Stimulated activated naive B cell treated with anti-CD40 and anti-IgM and Interleukin-4, amounts not matched to agents 10 μg/mL and 1 μg/mL and 100 μg/mL, for 72 hours (primary cell): Measurements from ENCODE around the gene DPP7.

Source experiments
- ATAC-seq, 2 donors: fragments of 150-1000 bp; cut with Tn5 transposase; replicated peaks; 2 replicates each; pipeline ENCODE4 v1.10.0; 2021; ENCODE audit warnings: moderate library complexity in 1 of 2
- DNase-seq: peaks from one replicate; pipeline ENCODE4 v3.0.0; 2021
- H3K27ac Mint-ChIP-seq: one replicate; pipeline ENCODE4 v1.8.0; 2022; ENCODE audit warnings: mild to moderate bottlenecking, mixed read lengths
- H3K27me3 Mint-ChIP-seq, 2 donors: one replicate each; pipeline ENCODE4 v1.8.0; 2022; ENCODE audit warnings: mixed read lengths in 2 of 2
- H3K36me3 Mint-ChIP-seq, 2 donors: one replicate each; pipeline ENCODE4 v1.8.0; 2022; ENCODE audit warnings: mixed read lengths in 2 of 2, mild to moderate bottlenecking in 1 of 2
- H3K4me1 Mint-ChIP-seq, 2 donors: one replicate each; pipeline ENCODE4 v1.8.0; 2022; ENCODE audit warnings: mixed read lengths in 2 of 2, mild to moderate bottlenecking in 1 of 2
- H3K4me3 Mint-ChIP-seq, 2 donors: one replicate each; pipeline ENCODE4 v1.8.0; 2022; ENCODE audit warnings: mild to moderate bottlenecking in 2 of 2, mixed read lengths in 2 of 2, moderate library complexity in 1 of 2
- H3K9me3 Mint-ChIP-seq, 2 donors: one replicate each; pipeline ENCODE4 v1.8.0; 2022; ENCODE audit warnings: mixed read lengths in 2 of 2, mild to moderate bottlenecking in 1 of 2

DPP7 gene

GRCh38 chr9:137114613-137115393 is at the start of gene DPP7:
Gene DPP7, minus strand, starts transcription at chr9:137114733. Its CDS starts 20 bp downstream, at chr9:137114713.
- no peaks in the 10 kb centered on the region for H3K9me3 Mint-ChIP-seq
- H3K4me1 Mint-ChIP-seq: peaks cover 14 to 31% of the 10 kb centered on the region in 2 donors
- H3K36me3 Mint-ChIP-seq: peaks cover 7 to 11% of the 10 kb centered on the region in 2 donors
- peak within 1 kb of the TSS; percentile 84 to 85 for H3K4me3 Mint-ChIP-seq
- H3K27ac Mint-ChIP-seq: peak within 1 kb of the TSS; percentile 92
- no peaks in the 10 kb centered on the region for H3K27me3 Mint-ChIP-seq
- DNase-seq (peak; percentile 75), ATAC-seq (peak; percentile 88 to 93)

DNA sequence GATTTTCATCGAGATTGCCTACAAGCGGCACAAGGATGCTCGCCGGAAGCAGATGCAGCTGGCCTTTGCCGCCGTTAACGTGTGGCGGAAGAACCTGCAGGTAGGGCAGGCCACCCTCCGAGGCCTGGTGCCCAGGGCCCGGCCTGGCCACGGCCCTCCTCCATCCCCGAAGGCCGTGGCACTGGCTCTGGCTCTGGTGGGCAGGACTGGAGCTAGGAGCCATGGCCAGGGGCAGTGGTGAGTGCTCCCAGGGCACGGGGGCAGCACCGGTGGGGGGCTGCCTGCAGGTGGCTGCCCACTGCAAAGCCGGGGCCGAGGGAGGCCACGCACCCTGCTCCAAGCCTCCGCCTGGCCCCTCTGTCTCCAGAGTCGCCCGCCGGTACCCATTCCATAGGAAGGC is 49.3 kb upstream of the DPP7 start:
- H3K4me1 Mint-ChIP-seq: peaks cover 11 to 21% of the 10 kb centered on the region in 2 donors
- H3K27me3 Mint-ChIP-seq: peaks cover 59 to 77% of the 10 kb centered on the region in 2 donors
- H3K27ac Mint-ChIP-seq: peak overlapping the region; percentile 83
- H3K4me3 Mint-ChIP-seq: peak overlapping the region in 1 of 2 donors; percentile 29
- H3K9me3 Mint-ChIP-seq: no peaks in the 10 kb centered on the region
- DNase-seq (no peak), ATAC-seq (no peak)
- H3K36me3 Mint-ChIP-seq: no peaks in the 10 kb centered on the region

GRCh38 chr9:137163365-137163715 is 48.8 kb upstream of the DPP7 start:
- Mint-ChIP-seq H3K4me1 (peaks cover 11 to 19% of the 10 kb centered on the region in 2 donors), H3K36me3 (no peaks in the 10 kb centered on the region), H3K27me3 (peaks cover 59 to 77% of the 10 kb centered on the region in 2 donors), H3K27ac (peak overlapping the region; percentile 83), H3K9me3 (no peaks in the 10 kb centered on the region), H3K4me3 (peak overlapping the region in 1 of 2 donors; percentile 29)
- no peak for ATAC-seq
- no peak for DNase-seq

DNA sequence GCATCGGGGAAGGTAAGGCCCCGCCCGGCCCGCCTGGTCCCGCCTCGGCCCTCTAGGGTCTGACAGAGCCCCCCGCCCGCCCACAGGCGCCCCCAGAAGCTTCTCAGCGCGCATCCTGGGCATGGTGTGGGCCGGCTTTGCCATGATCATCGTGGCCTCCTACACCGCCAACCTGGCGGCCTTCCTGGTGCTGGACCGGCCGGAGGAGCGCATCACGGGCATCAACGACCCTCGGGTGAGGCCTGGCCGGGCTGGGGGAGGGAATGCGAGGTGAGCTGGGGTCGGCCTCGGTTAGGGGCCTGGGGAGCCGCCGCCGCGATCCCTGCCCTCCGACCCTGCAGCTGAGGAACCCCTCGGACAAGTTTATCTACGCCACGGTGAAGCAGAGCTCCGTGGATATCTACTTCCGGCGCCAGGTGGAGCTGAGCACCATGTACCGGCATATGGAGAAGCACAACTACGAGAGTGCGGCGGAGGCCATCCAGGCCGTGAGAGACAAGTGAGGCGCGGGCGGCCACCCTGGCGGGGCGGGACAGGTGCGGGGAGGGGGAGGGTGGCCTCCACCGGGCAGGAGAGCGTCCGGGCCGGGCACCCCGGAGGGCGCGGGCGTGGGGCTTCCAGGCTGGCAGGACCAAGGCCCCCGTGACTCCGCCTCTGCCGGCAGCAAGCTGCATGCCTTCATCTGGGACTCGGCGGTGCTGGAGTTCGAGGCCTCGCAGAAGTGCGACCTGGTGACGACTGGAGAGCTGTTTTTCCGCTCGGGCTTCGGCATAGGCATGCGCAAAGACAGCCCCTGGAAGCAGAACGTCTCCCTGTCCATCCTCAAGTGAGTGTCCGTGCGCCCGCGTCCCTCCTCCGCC is 48.2 kb upstream of the DPP7 start:
- Mint-ChIP-seq H3K27me3 (peaks cover 65 to 78% of the 10 kb centered on the region in 2 donors), H3K4me1 (peaks cover 14 to 19% of the 10 kb centered on the region in 2 donors), H3K4me3 (peak overlapping the region in 1 of 2 donors; percentile 39), H3K9me3 (no peaks in the 10 kb centered on the region), H3K36me3 (no peaks in the 10 kb centered on the region), H3K27ac (no peak overlapping the region)
- no peak for ATAC-seq
- DNase-seq: no peak

- H3K27ac Mint-ChIP-seq: no peak overlapping the region
- H3K36me3 Mint-ChIP-seq: no peaks in the 10 kb centered on the region
- H3K27me3 Mint-ChIP-seq: peaks cover 71 to 85% of the 10 kb centered on the region in 2 donors
- peaks cover 18 to 24% of the 10 kb centered on the region in 2 donors for H3K4me1 Mint-ChIP-seq
- H3K9me3 Mint-ChIP-seq: no peaks in the 10 kb centered on the region
- H3K4me3 Mint-ChIP-seq: no peak overlapping the region
- ATAC-seq (no peak), DNase-seq (no peak)
Observed at GRCh38 chr9:137161558-137162486, 47.3 kb upstream of the DPP7 start.

GRCh38 chr9:137160716-137161557 is 46.4 kb upstream of the DPP7 start:
- Mint-ChIP-seq H3K9me3 (no peaks in the 10 kb centered on the region), H3K27ac (peak overlapping the region; percentile 42), H3K36me3 (no peaks in the 10 kb centered on the region), H3K27me3 (peaks cover 66 to 84% of the 10 kb centered on the region in 2 donors), H3K4me3 (no peak overlapping the region), H3K4me1 (peaks cover 19 to 20% of the 10 kb centered on the region in 2 donors)
- DNase-seq (no peak), ATAC-seq (no peak)

GRCh38 chr9:137160054-137160425 is 45.5 kb upstream of the DPP7 start:
- Mint-ChIP-seq H3K4me1 (peaks cover 19 to 20% of the 10 kb centered on the region in 2 donors), H3K27ac (peak overlapping the region; percentile 14), H3K9me3 (no peaks in the 10 kb centered on the region), H3K4me3 (no peak overlapping the region), H3K36me3 (no peaks in the 10 kb centered on the region), H3K27me3 (peaks cover 65 to 84% of the 10 kb centered on the region in 2 donors)
- DNase-seq (no peak), ATAC-seq (no peak)

- H3K9me3 Mint-ChIP-seq: no peaks in the 10 kb centered on the region
- peaks cover 66 to 83% of the 10 kb centered on the region in 2 donors for H3K27me3 Mint-ChIP-seq
Observed at GRCh38 chr9:137159105-137160053, 44.8 kb upstream of the DPP7 start.

GRCh38 chr9:137158625-137159024 is 44.1 kb upstream of the DPP7 start:
- Mint-ChIP-seq H3K27ac (no peak overlapping the region), H3K27me3 (peaks cover 61 to 77% of the 10 kb centered on the region in 2 donors), H3K9me3 (no peaks in the 10 kb centered on the region), H3K4me3 (no peak overlapping the region), H3K4me1 (peaks cover 19 to 20% of the 10 kb centered on the region in 2 donors), H3K36me3 (no peaks in the 10 kb centered on the region)
- no peak for DNase-seq
- ATAC-seq: no peak

More at GRCh38 chr9:137159105-137160053, 44.8 kb upstream of the DPP7 start:
- ATAC-seq (peak in 1 of 2 donors; percentile 13), DNase-seq (no peak)
- H3K4me1 Mint-ChIP-seq: peaks cover 19 to 20% of the 10 kb centered on the region in 2 donors
- no peaks in the 10 kb centered on the region for H3K36me3 Mint-ChIP-seq
- H3K27ac Mint-ChIP-seq: peak overlapping the region; percentile 14
- H3K4me3 Mint-ChIP-seq: no peak overlapping the region

- Mint-ChIP-seq H3K9me3 (no peaks in the 10 kb centered on the region), H3K4me1 (peaks cover 18 to 19% of the 10 kb centered on the region in 2 donors), H3K36me3 (no peaks in the 10 kb centered on the region), H3K27me3 (peaks cover 55 to 70% of the 10 kb centered on the region in 2 donors), H3K4me3 (no peak overlapping the region), H3K27ac (no peak overlapping the region)
- ATAC-seq (no peak), DNase-seq (no peak)
Observed at GRCh38 chr9:137157618-137158415, 43.3 kb upstream of the DPP7 start.

DNA sequence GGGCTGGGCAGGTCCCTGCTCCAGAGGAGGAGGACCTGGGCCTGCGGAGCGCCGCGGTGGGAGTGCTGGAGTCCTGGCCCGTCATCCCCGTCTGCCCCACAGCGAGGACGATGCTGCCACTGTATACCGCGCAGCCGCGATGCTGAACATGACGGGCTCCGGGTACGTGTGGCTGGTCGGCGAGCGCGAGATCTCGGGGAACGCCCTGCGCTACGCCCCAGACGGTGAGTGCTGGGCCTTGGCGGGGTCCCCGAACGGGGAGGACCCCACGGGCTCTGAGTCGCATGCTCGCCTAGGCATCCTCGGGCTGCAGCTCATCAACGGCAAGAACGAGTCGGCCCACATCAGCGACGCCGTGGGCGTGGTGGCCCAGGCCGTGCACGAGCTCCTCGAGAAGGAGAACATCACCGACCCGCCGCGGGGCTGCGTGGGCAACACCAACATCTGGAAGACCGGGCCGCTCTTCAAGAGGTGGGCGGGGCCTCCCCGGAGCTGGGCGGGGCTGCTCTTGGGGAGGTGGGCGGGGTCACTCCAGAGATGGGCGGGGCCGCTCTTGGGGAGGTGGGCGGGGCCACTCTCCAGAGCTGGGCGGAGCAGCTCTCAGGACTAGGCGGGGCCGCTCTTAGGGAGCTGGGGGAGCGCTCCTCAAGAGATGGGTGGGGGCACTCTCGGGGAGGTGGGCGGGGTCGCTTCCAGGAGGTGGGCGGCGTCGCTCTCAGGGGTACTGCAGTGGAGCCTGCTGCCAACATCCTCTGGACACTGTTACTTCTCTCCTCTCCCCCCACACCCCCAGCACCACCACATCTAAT is 42.2 kb upstream of the DPP7 start:
- Mint-ChIP-seq H3K27me3 (peaks cover 52 to 67% of the 10 kb centered on the region in 2 donors), H3K4me1 (peaks cover 18 to 21% of the 10 kb centered on the region in 2 donors), H3K9me3 (no peaks in the 10 kb centered on the region), H3K36me3 (no peaks in the 10 kb centered on the region), H3K4me3 (peak overlapping the region; percentile 53 to 68), H3K27ac (peak overlapping the region; percentile 56)
- DNase-seq (peak; percentile 45), ATAC-seq (peak; percentile 63 to 68)
